Stimulated activated CD8-positive, alpha-beta memory T cell treated with anti-CD3 and anti-CD28 coated beads, Interleukin-4, amount 100 ng/mL, for 48 hours (primary cell): ENCODE data around the gene FBLN1.
A peak's percentile ranks its signal among the peaks of the same experiment; 100 is the strongest.

Source experiments
- DNase-seq: peaks from one replicate; pipeline ENCODE4 v3.0.0-alpha.2; 2020

Gene FBLN1

GRCh38 chr22:45574069-45574703 lies 71.5 kb downstream of the FBLN1 start:
- no peak for DNase-seq

- DNase-seq: no peak
These were observed 72.5 kb downstream of the FBLN1 start for GRCh38 chr22:45575173-45575572.

GRCh38 chr22:45575607-45576272 lies 73.1 kb downstream of the FBLN1 start:
- no peak for DNase-seq

GRCh38 chr22:45576273-45576625 lies 73.6 kb downstream of the FBLN1 start:
- DNase-seq: no peak

DNA sequence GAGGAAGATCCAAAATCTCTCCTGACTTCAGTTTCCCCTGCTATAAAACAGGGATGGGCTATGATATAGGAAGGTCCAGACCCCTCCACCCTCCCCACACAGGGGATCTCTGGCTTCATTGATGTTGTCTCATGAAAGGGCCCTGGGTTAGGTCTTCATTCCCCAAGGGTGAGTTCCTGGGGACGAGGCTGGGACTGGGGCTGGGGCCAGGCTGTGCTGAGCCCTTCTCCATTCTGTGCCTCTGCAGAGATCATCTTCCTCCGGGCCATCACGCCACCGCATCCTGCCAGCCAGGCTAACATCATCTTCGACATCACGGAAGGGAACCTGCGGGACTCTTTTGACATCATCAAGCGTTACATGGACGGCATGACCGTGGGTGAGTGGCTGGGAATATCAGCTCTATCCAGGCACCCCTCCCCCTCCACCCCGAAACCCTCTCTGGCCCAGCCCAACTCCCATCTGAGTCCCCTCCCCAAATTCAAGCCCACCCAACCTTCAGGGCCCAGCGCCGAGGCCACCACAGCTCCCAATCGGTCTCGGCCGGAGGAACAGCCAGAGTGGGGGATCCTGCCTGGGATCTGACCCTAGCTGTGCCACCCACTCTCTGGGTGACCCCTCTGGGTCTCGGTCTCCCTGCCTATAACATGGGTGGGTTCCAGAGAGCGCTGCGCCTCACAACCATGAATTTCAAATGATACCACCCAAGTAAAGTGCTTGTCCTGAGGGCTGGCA lies 74.2 kb downstream of the FBLN1 start:
- DNase-seq: no peak

- peak; percentile 91 for DNase-seq
These were observed 75.3 kb downstream of the FBLN1 start for GRCh38 chr22:45577746-45578523.

- no peak for DNase-seq
These were observed 76.0 kb downstream of the FBLN1 start for GRCh38 chr22:45578524-45579147.

- DNase-seq: no peak
These were observed 76.6 kb downstream of the FBLN1 start for GRCh38 chr22:45579306-45579705.

DNA sequence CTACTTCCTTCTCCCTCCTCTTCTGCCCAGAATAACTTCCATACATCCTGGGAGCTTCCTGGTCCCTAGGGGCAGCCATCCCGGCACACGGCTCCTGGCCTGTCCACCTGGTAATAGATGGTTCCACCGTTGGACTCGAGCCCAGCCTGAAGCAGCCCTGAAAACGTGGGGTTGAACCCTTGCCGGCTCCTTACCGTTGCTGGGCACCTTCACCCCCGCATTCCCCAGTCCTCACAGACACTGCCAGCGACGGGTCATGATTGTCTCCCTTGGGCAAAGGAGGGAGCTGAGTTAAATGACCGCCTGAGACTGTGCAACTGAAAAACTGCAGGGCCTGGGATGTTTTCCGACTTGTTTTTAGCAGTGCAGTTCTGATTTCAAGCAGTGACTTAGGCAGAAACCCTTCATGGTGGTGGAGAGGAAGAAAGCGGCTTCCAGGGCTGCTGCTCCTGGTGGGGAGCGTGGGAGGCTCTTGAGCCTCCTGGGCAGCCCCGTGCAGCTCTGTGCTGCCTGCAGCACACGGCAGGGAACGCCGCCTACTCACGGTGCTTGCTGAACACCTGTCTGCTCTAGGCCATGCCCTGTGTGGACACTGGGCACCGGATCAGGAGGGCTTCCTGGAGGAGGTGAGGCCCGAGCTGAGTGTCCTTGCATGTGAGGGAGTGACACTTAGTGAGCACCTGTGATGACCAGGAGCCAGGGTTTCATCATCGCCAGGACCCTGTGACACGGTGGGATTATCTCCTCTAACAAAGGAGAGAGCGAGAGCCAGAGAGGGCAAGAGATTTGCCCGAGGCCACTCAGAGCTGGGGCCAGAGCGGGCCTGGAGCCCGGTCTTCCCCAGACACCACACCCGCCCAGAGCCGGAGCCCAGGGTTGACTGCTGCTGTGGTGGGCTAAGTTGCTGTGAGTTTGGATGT lies 77.4 kb downstream of the FBLN1 start:
- DNase-seq: no peak

- no peak for DNase-seq
These were observed 78.2 kb downstream of the FBLN1 start for GRCh38 chr22:45580726-45581381.

GRCh38 chr22:45581549-45582080 lies 78.9 kb downstream of the FBLN1 start:
- DNase-seq: no peak

DNA sequence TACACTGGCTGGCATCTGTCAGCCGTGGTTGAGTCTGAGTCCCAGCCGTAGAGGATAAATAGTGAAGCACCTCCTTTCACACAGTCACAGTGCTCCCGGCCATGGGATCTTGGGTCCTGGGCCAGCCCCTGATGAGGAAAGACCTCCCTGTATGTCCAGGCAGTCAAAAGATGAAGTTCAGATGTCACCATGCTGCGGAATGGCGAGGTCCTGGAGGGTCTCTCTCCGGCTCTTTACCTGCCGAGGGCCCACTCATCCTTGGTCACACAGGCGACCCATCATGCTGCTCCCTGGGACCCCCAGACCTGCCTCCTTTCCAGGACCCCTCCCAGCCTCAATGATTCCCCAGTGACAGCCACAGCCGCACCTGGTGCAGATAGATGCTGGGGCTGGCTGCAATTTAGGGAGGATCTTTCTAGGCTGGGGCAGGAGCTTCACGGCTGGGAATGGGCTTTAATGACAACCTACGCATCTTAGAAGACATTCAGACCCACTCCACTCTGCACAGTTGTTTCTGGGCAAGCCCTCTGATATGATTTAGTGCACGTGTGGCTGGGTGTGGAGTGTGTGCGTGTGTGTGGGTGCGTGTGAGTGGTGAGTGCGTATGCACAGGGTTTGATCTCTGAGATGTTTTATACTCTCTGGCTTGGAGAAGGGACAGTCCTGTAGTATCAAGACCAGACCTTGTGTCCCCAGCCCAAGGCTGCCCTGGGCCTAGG lies 79.7 kb downstream of the FBLN1 start:
- DNase-seq: no peak

GRCh38 chr22:45582955-45583320 lies 80.3 kb downstream of the FBLN1 start:
- no peak for DNase-seq

- no peak for DNase-seq
These were observed 80.8 kb downstream of the FBLN1 start for GRCh38 chr22:45583504-45583903.

- no peak for DNase-seq
These were observed 81.5 kb downstream of the FBLN1 start for GRCh38 chr22:45584121-45584570.

- DNase-seq: no peak
These were observed 82.1 kb downstream of the FBLN1 start for GRCh38 chr22:45584621-45585436.

DNA sequence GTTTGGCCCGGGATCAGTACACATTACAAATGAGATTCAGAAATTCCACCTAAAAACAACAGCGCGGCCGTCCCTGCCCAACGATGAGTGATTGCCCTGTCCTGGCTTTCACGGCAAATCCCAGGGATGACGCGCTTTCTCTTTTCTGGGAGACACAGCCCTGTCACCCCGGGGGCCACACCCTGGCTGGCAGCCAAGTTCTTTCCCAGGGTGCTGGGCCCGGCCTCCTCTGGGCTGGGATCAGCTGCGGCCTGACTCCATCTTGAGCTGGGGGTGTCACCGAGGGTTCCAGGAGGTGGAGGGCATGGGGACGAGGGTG lies 82.7 kb downstream of the FBLN1 start:
- DNase-seq: no peak

DNA sequence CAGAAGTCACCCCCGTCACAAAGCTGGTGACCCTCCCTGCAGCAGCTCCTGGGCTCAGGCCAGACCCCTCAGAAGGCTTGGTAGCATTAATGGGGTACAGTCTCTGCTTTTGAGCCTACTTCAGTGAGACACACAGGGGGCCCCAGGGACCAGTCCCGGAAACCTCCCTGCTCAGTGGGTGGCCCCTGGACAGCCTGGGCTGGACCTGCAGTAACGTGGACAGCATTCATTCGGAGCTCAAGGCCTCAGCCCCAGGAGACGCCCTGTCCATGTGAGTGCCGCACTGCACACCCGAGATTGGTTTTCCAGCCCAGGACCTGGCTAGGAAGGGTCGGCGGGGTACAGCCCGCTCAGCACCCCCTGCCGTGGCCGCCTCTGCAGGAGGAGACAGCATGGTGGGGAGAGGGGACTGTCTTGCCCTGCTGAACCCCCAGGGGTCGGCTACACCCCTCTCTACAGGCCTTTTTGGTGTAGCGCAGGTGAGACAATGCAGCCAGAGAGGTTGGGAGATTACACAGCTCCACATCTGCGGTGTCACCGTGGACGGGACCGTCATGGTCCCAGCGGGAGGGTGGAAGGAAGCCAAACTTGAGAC lies 83.4 kb downstream of the FBLN1 start:
- DNase-seq: no peak
